Retinal pigment epithelial cell (primary cell): ENCODE measurements around the gene TSPAN18.

ENCODE experiments used
- DNase-seq: peaks from one replicate; pipeline ENCODE4 v3.0.0-alpha.2; 2010; ENCODE audit warnings: low read depth
- H3K4me3 ChIP-seq: 2 replicates; pipeline ENCODE4 v1.5.1; 2011; ENCODE audit warnings: mild to moderate bottlenecking, low read length, control low read depth, moderate library complexity
- TF ChIP-seq, protein P1 (sequence below): conservative IDR thresholded peaks from 2 replicates; pipeline ENCODE4 v1.5.1; 2011; ENCODE audit warnings: low read depth, low read length, control low read depth, inconsistent platforms

Gene TSPAN18

DNA sequence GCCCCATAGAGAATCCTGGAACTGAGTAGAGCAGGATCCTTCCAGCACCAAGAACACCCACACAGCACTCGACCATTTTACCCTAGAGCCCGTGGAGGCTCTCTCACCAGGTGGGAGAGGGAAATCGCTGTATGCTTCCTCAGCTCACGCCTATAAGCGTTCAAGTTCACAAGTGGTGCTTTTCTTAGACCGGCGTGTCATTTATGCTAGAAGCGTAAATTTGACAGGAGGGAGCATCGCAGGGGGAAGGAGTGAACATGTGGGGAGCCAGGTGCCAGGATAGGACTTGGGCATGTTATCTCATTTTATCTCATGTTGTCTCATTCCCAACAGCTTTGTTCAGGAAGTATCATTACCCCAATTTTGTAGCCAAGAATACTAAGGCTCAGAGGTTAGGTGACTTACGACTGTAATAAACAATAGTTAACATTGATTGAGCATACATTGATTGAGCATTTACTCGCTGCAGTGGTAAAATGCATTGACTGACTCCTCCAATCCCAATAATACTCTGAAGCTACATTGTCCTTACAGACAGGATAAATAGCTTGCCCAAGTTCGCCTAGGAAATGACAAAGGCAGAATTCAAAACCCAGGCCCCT lies 243.0 kb downstream of the TSPAN18 start:
- H3K4me3 ChIP-seq, result no peak overlapping the region
- DNase-seq, result no peak
- TF ChIP-seq, protein P1, sequence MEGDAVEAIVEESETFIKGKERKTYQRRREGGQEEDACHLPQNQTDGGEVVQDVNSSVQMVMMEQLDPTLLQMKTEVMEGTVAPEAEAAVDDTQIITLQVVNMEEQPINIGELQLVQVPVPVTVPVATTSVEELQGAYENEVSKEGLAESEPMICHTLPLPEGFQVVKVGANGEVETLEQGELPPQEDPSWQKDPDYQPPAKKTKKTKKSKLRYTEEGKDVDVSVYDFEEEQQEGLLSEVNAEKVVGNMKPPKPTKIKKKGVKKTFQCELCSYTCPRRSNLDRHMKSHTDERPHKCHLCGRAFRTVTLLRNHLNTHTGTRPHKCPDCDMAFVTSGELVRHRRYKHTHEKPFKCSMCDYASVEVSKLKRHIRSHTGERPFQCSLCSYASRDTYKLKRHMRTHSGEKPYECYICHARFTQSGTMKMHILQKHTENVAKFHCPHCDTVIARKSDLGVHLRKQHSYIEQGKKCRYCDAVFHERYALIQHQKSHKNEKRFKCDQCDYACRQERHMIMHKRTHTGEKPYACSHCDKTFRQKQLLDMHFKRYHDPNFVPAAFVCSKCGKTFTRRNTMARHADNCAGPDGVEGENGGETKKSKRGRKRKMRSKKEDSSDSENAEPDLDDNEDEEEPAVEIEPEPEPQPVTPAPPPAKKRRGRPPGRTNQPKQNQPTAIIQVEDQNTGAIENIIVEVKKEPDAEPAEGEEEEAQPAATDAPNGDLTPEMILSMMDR, result no peak

DNA sequence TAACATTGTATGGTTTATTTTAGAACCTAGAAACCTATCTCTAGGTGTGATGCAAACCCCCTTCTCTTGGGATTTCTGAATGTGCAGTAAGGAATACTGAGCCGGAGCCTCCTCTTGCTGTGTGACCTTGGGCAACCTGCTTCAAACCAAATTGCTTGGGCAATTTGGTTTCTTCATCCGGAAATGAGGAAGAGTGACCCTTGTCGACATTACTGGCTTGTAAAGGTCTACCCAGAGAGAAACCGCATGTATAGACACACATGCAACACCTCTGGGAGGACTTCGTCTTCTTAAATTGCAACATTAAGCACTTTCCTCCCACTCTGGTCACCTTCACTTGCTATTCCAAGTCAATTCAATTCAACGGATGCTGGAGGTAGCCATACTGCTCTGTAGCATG lies 243.5 kb downstream of the TSPAN18 start:
- TF ChIP-seq, protein P1, result no peak
- DNase-seq, result no peak
- H3K4me3 ChIP-seq, result no peak overlapping the region

DNA sequence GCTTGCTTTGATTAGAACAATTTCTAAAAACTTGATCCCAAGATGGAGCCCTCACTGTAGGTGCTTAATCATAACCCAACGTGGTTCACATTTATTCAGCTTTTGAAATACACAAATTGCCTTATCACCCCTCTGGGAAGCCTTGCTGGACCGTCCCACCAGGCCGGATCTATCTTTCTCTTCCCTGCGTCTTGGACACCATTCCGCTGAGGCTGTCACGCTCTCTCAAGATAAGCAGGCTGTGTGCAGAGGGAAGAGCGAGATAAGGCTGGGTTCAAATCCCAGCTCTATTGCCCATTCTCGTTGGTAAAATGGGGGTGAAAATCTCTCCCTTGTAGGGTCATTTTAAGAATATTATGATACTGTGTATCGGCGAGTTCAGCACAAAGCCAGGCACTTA lies 244.4 kb downstream of the TSPAN18 start:
- TF ChIP-seq, protein P1, result no peak
- no peak for DNase-seq
- no peak overlapping the region for H3K4me3 ChIP-seq

DNA sequence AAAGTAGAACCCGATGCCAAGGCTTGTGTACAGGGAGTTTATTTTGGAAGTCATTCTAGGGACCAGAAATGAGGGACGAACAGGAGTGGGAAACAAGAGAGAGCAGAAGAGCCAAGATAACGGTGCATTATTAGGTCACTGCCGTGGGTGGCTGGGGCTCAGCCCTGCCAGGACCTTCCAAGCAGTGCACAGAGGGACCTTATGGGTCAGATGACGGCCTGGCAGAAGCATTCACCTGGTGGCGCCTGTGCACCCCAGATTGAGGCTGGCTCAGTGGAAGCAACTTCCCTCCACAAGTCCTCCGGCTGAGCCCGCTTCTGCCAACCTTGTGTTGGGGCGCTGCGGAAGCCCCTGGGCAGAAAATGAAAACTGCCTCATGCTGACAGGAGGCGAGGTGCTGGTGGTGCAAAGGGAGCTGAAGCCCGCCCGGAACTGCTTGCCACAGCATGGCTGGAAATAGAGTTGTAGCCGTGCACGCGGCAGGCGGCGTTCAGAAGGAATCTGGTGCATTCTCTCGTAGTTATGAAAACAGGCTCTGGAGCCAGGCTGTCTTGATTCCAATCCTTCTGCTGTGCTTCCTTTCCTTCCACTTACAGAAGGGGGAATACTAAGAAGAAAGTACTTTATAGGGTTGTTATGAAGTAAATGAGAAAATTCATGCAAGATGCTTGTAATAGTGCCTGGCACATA lies 246.1 kb downstream of the TSPAN18 start:
- TF ChIP-seq, protein P1, result no peak
- no peak overlapping the region for H3K4me3 ChIP-seq
- no peak for DNase-seq

GRCh38 chr11:44973632-44974401 lies 247.1 kb downstream of the TSPAN18 start:
- no peak for DNase-seq
- TF ChIP-seq, protein P1, result no peak
- no peak overlapping the region for H3K4me3 ChIP-seq

- no peak for DNase-seq
- TF ChIP-seq, protein P1, result no peak
- H3K4me3 ChIP-seq, result no peak overlapping the region
These were observed 247.7 kb downstream of the TSPAN18 start for GRCh38 chr11:44974402-44975000.
